Measurements from ENCODE around the gene WASF3. TPM values are rescaled to one million over a fixed set of nuclear protein-coding genes. Genes with fewer than 3 reads are reported as not detected.

The WASF3 gene
- total RNA-seq, 1 experiment from 2014 or later = 2.6 TPM

GRCh38 chr13:26555413-26555812, 2.1 kb upstream of the WASF3 start:
- H3K9me2 ChIP-seq (replicated peaks; ENCODE audit: low read length) = no peaks in the 10 kb centered on the region
- BruUV-seq (replicated peaks) = no TSS peak
- no peaks in the 10 kb centered on the region for H4K20me1 ChIP-seq (ENCODE audit: low read length)
- no peak for TF ChIP-seq EZH2 (IDR thresholded peaks at IDR 0.05; ENCODE audit: low read length, unreplicated experiment)
- POLR2A ChIA-PET (ENCODE audit: unreplicated experiment) = no interaction called here
- H3K4me3 ChIP-seq (ENCODE audit: low read length) = no peak overlapping the region
- peaks cover 53% of the 10 kb centered on the region for H3K27me3 ChIP-seq (ENCODE audit: low read length)
- CTCF ChIA-PET = no interaction called here
- no peak overlapping the region for H3K9ac ChIP-seq (ENCODE audit: low read length)
- H2AFZ ChIP-seq (ENCODE audit: low read length) = no peak overlapping the region
- no peaks in the 10 kb centered on the region for H3K9me3 ChIP-seq (ENCODE audit: low read length)
- H3K27ac ChIP-seq (ENCODE audit: low read length) = no peak overlapping the region
- H3K79me2 ChIP-seq (ENCODE audit: low read length) = no peaks in the 10 kb centered on the region
- no peak for DNase-seq
- H3K36me3 ChIP-seq (ENCODE audit: low read depth, low read length) = no peaks in the 10 kb centered on the region
- H3K4me1 ChIP-seq (ENCODE audit: insufficient read depth, low read length) = peaks cover 4% of the 10 kb centered on the region; the same call in 1 of the 2 replicates
- H3F3A ChIP-seq (ENCODE audit: low read length, unreplicated experiment) = no peaks in the 10 kb centered on the region
- ATAC-seq = no peak
- H3K4me2 ChIP-seq (ENCODE audit: low read length) = no peak overlapping the region
- intact Hi-C loops (cut with micrococcal nuclease) = no loop called here

- H3K9me2 ChIP-seq (replicated peaks; ENCODE audit: low read length) = no peaks in the 10 kb centered on the region
- H4K20me1 ChIP-seq (ENCODE audit: low read length) = no peaks in the 10 kb centered on the region; the same call in 1 of the 2 replicates
- peak overlapping the region; percentile 59 for H3K4me3 ChIP-seq (ENCODE audit: low read length)
- no peak for DNase-seq
- no TSS peak for BruUV-seq (replicated peaks)
- ChIA-PET POLR2A (ENCODE audit: unreplicated experiment) (no interaction called here), CTCF (no interaction called here)
- intact Hi-C loops (cut with micrococcal nuclease) = no loop called here
- no peaks in the 10 kb centered on the region for H3K9me3 ChIP-seq (ENCODE audit: low read length)
- H3K4me2 ChIP-seq (ENCODE audit: low read length) = peak overlapping the region; percentile 77
- H3K4me1 ChIP-seq (ENCODE audit: insufficient read depth, low read length) = no peaks in the 10 kb centered on the region
- no peak overlapping the region for H3K9ac ChIP-seq (ENCODE audit: low read length)
- H3K27me3 ChIP-seq (ENCODE audit: low read length) = peaks cover 50% of the 10 kb centered on the region
- ATAC-seq = peak; percentile 54
- H3K36me3 ChIP-seq (ENCODE audit: low read depth, low read length) = no peaks in the 10 kb centered on the region
- no peaks in the 10 kb centered on the region for H3F3A ChIP-seq (ENCODE audit: low read length, unreplicated experiment)
- TF ChIP-seq CTCF (conservative IDR thresholded peaks at IDR 0.05; ENCODE audit: low read depth, low read length) (no peak), EZH2phosphoT487 (IDR thresholded peaks at IDR 0.05; ENCODE audit: borderline replicate concordance, low read length) (no peak), EZH2 (IDR thresholded peaks at IDR 0.05; ENCODE audit: low read length, unreplicated experiment) (no peak)
- H2AFZ ChIP-seq (ENCODE audit: low read length) = peak overlapping the region; percentile 60
- no peaks in the 10 kb centered on the region for H3K79me2 ChIP-seq (ENCODE audit: low read length)
- no peak overlapping the region for H3K27ac ChIP-seq (ENCODE audit: low read length)
These were observed 461 bp upstream of the WASF3 start for GRCh38 chr13:26557051-26557392.

GRCh38 chr13:26558074-26558805, 757 bp downstream of the WASF3 start:
- Histone ChIP-seq H3K27me3 (ENCODE audit: low read length) (peaks cover 41% of the 10 kb centered on the region), H3K79me2 (ENCODE audit: low read length) (no peaks in the 10 kb centered on the region), H3K36me3 (ENCODE audit: low read depth, low read length) (no peaks in the 10 kb centered on the region), H3K9me3 (ENCODE audit: low read length) (no peaks in the 10 kb centered on the region), H3K4me3 (ENCODE audit: low read length) (peak overlapping the region; percentile 69), H3K9me2 (replicated peaks; ENCODE audit: low read length) (no peaks in the 10 kb centered on the region), H3K9ac (ENCODE audit: low read length) (peak overlapping the region; percentile 35; the same call in 1 of the 2 replicates), H3F3A (ENCODE audit: low read length, unreplicated experiment) (no peaks in the 10 kb centered on the region), H3K4me2 (ENCODE audit: low read length) (peak overlapping the region; percentile 84), H2AFZ (ENCODE audit: low read length) (peak overlapping the region; percentile 73), H3K27ac (ENCODE audit: low read length) (no peak overlapping the region), H3K4me1 (ENCODE audit: insufficient read depth, low read length) (no peaks in the 10 kb centered on the region), H4K20me1 (ENCODE audit: low read length) (no peaks in the 10 kb centered on the region; the same call in 1 of the 2 replicates)
- DNase-seq (no peak), ATAC-seq (peak; percentile 3; the same call in 1 of the 2 replicates)
- ChIA-PET CTCF (no interaction called here), POLR2A (ENCODE audit: unreplicated experiment) (no interaction called here)
- TF ChIP-seq CTCF (conservative IDR thresholded peaks at IDR 0.05; ENCODE audit: low read depth, low read length) (no peak), EZH2phosphoT487 (IDR thresholded peaks at IDR 0.05; ENCODE audit: borderline replicate concordance, low read length) (peak; percentile 33; the same call in 1 of the 2 replicates)
- intact Hi-C loops (cut with micrococcal nuclease) = no loop called here
- BruUV-seq (replicated peaks) = no TSS peak

Data from PC-3 (cell line).